GM19463 (cell line): Measurements from ENCODE around the gene GPR55.

Experiments used
- ATAC-seq: cut with Tn5 transposase; IDR thresholded peaks from one replicate; pipeline ENCODE4 v1.9.1; 2021; ENCODE audit warnings: mild to moderate bottlenecking, moderate library complexity; ENCODE audit not compliant: unreplicated experiment

The GPR55 gene

DNA sequence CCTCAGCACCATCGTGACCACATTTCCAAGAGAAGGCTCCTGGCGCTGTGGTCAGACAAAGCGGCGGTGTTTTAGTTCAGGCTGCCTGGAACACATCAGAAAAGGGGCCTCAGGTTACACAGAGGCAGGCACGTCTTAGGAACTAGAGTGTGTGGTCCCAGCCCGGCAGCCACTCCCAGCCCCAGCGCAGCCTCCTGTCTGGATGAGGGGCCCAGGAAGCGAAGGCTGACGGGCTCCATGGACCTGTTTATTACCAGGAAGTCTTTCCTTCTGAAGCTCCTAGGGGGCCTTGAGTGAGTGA, 10.0 kb upstream of the GPR55 start:
- no peak for ATAC-seq

- ATAC-seq: no peak
Observed at GRCh38 chr2:230934231-230935129, 9.4 kb upstream of the GPR55 start.

DNA sequence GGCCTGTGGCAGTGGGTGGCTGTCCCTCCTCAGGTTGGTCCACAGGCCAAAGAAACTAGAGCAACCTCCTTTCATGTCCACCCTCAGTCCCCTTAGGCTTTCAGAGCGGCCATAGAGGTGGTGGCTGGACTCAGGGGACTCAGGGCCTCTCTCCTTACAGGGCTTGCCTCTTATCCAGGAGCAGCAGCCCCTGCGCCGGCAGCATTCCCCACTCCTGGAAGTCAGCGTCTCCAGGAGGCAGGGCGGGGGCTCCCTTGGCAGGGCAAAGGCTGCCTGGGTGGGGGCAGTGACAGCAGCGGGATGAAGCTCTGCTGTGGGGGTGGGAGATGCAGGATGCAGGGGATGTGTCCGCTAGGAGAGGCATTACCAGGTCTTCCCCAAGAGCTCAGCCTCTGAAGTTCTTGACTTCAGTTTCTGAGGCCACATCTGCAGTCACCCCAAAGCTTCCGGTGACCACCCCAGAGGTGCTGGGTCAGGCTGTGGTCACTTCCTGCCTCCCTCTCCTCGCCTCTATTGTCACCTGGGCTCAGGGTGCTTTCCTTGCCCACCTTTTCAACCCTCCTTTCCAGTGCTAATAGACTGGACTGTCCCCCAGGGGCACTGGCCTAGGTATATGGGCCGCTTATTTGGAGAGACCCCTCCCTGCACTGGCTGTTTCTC, 8.6 kb upstream of the GPR55 start:
- no peak for ATAC-seq

GRCh38 chr2:230932556-230933511, 7.8 kb upstream of the GPR55 start:
- ATAC-seq: no peak

- no peak for ATAC-seq
Observed at GRCh38 chr2:230931556-230932231, 6.7 kb upstream of the GPR55 start.

GRCh38 chr2:230930928-230931555, 6.0 kb upstream of the GPR55 start:
- no peak for ATAC-seq

DNA sequence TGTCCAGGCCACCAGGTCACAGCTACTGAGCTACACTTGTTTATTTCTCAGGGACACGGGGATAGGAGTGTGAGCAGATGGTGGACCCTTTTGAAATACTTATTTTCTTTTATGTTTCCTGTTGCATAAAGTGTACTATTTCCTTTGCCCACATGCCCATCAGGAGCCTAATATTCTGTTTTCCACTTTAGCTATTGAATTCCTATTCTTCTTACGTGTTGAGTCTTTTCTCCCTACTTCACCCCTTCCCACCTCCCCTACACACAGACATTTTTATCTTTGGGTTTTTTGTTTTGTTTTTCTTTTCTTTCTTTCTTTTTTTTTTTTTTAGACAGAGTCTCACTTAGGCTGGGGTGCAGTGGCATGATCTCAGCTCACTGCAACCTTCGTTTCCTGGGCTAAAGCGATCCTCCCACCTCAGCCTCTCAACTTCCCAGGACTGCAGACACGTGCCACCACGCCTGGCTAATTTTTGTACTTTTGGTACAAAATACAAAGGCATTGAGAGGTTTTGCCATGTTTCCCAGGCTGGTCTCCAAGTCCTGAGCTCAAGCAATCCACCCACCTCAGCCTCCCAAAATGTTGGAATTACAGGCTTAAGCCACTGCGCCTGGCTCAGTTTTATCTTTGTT, 5.2 kb upstream of the GPR55 start:
- ATAC-seq: no peak

- no peak for ATAC-seq
Observed at GRCh38 chr2:230929381-230930148, 4.5 kb upstream of the GPR55 start.

DNA sequence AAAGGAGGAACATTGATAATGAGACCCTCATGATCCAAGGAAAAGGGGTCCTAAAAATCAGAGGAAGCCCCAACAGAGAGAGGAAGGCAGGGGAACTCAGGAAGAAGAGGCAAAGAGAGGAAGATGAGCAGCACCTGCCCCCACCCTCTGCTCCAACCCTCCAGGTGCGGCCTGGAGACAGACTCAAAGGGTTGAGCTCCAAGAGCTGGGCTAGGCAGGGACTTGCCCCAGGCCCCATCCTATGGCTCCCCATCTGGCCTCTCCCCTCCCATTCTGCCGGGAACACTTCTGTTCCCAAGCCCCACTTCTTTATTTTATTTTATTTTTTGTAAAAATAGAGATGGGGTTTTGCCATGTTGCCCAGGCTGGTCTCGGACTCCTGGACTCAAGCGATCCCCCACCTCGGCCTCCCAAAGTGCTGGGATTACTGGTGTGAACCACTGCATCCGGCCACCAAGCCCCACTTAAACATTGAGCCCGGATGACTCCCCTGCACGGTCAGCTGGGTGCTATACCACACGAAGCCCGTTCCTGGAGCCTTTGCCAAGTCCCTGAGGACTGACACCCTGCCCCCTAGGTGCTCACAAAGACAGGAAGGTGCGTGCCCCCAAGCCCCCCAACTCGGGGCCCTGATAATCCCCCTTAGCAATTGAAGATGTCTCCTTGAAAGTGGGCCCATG, 3.8 kb upstream of the GPR55 start:
- ATAC-seq: no peak

DNA sequence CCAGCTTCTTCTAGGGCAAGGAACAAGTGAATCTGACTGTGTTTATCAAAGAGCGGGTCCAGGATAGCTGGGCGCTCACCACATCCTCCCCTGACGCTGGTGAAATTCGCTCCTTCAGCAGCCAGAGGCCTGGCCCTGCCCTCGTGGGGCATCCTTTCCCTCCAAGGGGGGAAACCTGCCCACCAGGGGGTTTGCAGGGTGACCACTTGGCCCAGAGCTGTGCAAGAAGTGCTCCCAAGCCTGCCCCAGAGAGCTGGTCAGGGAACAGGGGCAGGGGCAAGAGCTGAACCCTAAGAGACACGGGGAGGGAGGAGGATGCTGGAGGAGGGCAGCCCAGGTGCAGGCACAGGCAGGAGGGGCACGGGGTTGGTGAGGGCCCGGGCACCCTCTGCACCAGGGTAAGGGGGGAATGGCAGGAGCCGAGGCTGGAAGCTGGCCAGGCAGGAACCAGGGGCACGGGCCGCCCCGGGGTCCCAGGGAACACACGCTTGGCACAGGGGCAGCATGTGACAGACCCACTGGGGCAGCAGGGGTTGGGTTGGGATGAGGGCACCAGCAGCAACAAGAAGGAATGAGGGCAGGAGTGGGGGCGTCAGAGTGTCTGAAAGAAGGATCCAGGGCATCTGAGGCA, 2.8 kb upstream of the GPR55 start:
- no peak for ATAC-seq

DNA sequence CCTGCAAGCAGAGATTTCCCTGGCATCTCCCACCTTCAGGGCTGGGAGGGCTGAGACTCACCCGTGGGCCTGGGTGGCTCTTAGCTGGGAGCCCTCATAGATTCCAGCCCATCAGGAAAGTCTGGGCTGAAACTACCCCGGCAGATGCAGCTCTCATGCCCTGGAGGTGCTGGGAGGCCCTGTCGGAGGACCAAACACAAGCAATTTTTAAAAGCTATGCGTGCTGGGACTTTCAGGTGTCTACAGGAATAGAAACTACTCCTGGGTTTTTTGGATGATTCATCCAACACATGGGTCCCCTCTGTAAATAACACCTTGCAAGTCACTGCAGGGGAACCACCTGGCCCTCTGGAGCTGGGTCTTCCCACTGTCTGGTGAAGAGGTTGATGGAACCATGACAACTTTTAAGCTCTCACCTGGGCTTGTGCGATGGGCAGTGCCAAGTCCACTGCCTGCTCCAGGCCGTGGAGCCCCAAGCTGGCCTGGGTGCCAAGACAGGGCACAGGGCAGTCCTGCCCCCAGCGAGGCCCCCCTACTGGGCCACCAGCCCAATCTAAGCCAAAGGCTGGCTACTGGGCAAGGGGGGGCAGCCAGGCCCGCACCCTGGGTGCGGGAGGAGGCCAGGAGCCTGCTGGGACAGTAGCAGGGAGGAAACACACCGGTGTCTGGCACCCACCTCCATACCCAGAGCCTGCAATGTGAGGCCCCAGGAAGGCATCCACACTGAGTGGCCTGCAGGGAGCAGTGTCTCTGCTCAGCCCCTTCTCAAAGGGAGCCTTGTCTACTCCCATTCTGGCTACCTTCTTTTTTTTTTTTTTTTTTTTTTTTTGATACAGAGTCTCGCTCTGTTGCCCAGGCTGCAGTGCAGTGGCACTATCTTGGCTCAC, 1.1 kb upstream of the GPR55 start:
- ATAC-seq: peak; percentile 45

GRCh38 chr2:230925443-230925878, 419 bp upstream of the GPR55 start:
- peak; percentile 20 for ATAC-seq

- ATAC-seq: no peak
Observed at GRCh38 chr2:230924092-230924469, 961 bp downstream of the GPR55 start.

DNA sequence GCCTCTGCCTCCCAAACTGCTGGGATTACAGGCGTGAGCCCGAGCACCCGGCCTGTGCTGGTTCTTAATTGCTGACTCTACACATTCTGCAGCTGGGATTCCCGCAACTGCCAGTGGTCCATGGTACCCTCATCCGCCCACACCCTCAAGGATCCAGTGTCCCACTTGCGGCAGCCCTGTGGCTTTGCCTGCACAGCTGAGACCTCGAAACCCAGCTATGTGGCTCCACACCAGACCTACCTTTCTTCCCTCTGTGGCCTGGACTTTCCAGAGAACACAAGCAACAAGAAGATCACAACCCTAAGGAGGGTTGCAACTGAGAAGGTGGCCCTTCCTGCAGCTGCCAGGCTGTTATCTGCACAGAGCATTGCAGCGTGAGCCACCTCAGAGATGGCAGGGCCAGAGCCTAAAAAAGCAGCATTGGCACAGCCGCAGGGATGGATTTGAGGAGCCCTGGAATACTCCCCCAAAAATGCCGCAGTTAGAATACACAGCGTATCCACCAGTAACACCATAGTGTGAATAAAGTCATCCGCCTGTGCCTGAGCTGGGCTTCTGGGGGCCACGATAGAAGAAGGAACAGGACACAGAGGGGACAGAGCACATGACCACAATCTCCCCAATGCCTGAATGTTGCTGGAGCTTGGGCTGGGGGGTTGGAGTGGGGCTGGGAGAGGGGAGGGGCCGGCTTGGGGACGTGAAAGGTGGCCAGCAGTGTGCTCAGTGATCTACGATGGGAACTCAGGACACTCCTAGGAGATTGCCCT, 1.9 kb downstream of the GPR55 start:
- no peak for ATAC-seq

GRCh38 chr2:230921806-230922595, 3.0 kb downstream of the GPR55 start:
- ATAC-seq: no peak

DNA sequence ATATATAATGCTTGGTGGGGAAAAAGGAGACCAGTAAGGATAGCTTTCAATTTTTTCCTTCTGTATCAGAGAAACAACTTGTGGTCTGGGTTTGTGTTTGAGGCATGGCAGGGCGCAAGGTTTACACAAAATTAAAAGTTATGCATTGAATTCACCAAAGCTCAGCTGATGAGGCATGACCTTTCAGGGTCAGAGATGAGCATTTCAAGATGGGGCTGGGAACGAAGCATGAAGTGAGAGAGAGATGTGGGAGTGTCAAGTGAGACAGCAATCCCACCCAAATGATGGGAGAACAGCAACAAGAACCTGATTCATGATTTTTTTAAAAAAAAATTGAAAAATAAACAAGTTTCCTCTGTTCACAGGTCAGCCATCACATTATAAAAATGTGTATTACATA, 4.9 kb downstream of the GPR55 start:
- ATAC-seq: no peak
